ENCODE data around the gene RHEB. TPM values are rescaled to one million over a fixed set of nuclear protein-coding genes. Genes with fewer than 3 reads are reported as not detected.

Gene RHEB
- polyA plus RNA-seq, 1 of the 3 experiments (the other 2 are of a cell fraction), result 87.3 TPM

DNA sequence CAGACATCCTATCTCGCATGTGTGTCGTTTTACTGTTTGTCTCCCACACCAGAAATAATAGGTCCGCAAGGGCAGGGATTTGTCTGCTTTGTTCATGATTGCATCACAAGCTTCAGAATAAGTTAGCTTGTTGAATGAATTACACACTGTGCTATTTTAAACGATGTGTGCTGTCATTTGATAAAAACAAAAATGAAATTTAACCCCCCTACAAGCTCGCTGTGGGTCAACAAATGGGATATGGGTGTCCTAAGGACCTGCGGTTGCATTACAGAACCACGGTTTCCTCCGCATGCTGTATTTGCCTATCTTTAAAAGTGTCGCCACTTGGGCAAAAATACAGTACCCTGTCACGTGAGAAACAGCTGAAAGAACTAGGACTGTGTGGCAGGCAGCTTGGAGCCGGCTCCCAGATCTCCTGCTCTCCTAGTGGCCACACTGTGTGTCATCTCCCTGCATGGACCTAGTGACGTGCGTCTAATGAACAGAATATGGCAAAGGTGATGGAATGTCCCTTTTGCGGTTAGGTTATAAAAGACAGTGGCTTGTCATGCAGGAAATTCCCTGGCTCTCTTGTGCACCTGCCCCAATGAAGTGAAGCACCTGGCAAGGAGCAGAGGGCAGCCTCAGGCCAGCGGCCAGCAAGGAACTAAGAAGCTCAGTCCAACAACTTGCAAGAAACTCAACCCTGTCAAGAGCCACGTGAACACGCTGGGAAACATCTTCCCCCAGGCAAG, 46.9 kb downstream of the RHEB start:
- H2AFZ ChIP-seq (ENCODE audit: low read depth), result no peak overlapping the region
- H3K9ac ChIP-seq, result no peak overlapping the region
- no peaks in the 10 kb centered on the region for H3K9me2 ChIP-seq
- ChIA-PET CTCF (interaction anchor here (0.7 to 1.2 kb wide), 2 partner anchors 16 to 24 kb away, joined by 3 to 4 read pairs; no protein-coding TSS in a partner anchor), POLR2A (interaction anchor here (1.2 kb wide), 1 partner anchor 13 kb away, joined by 3 read pairs; no protein-coding TSS in a partner anchor)
- peaks cover 81% of the 10 kb centered on the region for H3K79me2 ChIP-seq (ENCODE audit: insufficient read depth)
- H3F3A ChIP-seq (replicated peaks; ENCODE audit: insufficient read depth), result peaks cover 8% of the 10 kb centered on the region
- no peak for DNase-seq
- H3K4me2 ChIP-seq, result no peak overlapping the region
- H3K9me3 ChIP-seq, result no peaks in the 10 kb centered on the region
- H3K4me3 ChIP-seq (ENCODE audit: low read depth in 2 of 2, low read length in 1 of 2), result no peak overlapping the region
- 0 out of 2 replicates have a peak, but pooled peaks cover 12% of the 10 kb centered on the region for H4K20me1 ChIP-seq (ENCODE audit: insufficient read depth)
- peaks cover 0 to 4% of the 10 kb centered on the region in 2 experiments; a peak in 1 of 4 replicates for H3K4me1 ChIP-seq (ENCODE audit: control insufficient read depth in 1 of 2, insufficient read depth in 2 of 2, low read depth in 1 of 2, low read length in 1 of 2)
- H3K27ac ChIP-seq (ENCODE audit: low read depth in 2 of 2, low read length in 1 of 2), result no peak overlapping the region
- WGBS (ENCODE audit: low lambda C conversion rate), result 90% methylated on average over 17 of the region's 17 CpGs
- no peak for TF ChIP-seq YY1 (IDR thresholded peaks at IDR 0.05; ENCODE audit: low read depth)
- TF ChIP-seq, protein P1, sequence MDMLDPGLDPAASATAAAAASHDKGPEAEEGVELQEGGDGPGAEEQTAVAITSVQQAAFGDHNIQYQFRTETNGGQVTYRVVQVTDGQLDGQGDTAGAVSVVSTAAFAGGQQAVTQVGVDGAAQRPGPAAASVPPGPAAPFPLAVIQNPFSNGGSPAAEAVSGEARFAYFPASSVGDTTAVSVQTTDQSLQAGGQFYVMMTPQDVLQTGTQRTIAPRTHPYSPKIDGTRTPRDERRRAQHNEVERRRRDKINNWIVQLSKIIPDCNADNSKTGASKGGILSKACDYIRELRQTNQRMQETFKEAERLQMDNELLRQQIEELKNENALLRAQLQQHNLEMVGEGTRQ (IDR thresholded peaks at IDR 0.05; ENCODE audit: borderline replicate concordance, low read depth, low read length), result no peak
- TF ChIP-seq, protein P2, sequence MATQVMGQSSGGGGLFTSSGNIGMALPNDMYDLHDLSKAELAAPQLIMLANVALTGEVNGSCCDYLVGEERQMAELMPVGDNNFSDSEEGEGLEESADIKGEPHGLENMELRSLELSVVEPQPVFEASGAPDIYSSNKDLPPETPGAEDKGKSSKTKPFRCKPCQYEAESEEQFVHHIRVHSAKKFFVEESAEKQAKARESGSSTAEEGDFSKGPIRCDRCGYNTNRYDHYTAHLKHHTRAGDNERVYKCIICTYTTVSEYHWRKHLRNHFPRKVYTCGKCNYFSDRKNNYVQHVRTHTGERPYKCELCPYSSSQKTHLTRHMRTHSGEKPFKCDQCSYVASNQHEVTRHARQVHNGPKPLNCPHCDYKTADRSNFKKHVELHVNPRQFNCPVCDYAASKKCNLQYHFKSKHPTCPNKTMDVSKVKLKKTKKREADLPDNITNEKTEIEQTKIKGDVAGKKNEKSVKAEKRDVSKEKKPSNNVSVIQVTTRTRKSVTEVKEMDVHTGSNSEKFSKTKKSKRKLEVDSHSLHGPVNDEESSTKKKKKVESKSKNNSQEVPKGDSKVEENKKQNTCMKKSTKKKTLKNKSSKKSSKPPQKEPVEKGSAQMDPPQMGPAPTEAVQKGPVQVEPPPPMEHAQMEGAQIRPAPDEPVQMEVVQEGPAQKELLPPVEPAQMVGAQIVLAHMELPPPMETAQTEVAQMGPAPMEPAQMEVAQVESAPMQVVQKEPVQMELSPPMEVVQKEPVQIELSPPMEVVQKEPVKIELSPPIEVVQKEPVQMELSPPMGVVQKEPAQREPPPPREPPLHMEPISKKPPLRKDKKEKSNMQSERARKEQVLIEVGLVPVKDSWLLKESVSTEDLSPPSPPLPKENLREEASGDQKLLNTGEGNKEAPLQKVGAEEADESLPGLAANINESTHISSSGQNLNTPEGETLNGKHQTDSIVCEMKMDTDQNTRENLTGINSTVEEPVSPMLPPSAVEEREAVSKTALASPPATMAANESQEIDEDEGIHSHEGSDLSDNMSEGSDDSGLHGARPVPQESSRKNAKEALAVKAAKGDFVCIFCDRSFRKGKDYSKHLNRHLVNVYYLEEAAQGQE (IDR thresholded peaks at IDR 0.05; ENCODE audit: low read depth, low read length), result no peak
- TF ChIP-seq RAD21 (IDR thresholded peaks at IDR 0.05; ENCODE audit: low read length), result no peak
- TF ChIP-seq RXRA (IDR thresholded peaks at IDR 0.05; ENCODE audit: borderline replicate concordance, low read depth), result no peak
- no peak for TF ChIP-seq RFX5 (IDR thresholded peaks at IDR 0.05; ENCODE audit: low read length)
- TF ChIP-seq JUND (IDR thresholded peaks at IDR 0.05), result no peak
- no peak for TF ChIP-seq EZH2phosphoT487 (IDR thresholded peaks at IDR 0.05; ENCODE audit: borderline replicate concordance, low read depth)
- H3K27me3 ChIP-seq (ENCODE audit: insufficient read depth), result no peaks in the 10 kb centered on the region
- peaks cover 70 to 87% of the 10 kb centered on the region in 2 experiments for H3K36me3 ChIP-seq (replicated peaks in 1 of 2; ENCODE audit: control insufficient read depth in 1 of 2, insufficient read depth in 2 of 2, low read length in 1 of 2)

DNA sequence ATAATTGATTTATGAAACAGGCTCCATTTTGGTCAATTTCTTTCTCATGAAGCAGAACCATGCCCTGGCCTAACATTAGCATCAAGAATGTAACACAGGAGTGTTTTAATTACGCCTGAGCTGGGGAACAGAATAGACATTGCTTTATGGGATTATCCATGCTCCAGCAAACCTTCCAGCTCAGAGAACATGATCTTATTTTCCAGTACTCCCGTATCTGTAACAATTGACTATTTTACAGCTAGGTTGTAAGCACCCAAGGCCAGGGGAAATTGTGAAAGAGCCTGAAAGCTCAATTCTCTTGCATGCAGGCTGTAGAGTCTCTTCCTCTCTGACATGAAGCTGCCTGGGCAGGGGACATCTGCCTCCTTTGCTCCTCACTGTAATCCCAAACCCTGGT, 49.0 kb downstream of the RHEB start:
- no peak overlapping the region for H3K9ac ChIP-seq
- no peak overlapping the region for H3K4me2 ChIP-seq
- ChIA-PET POLR2A (no interaction called here), CTCF (interaction anchor here (0.5 to 2.3 kb wide), 4 partner anchors 58 to 289 kb away, joined by 3 to 6 read pairs (median 4); no protein-coding TSS in a partner anchor)
- no peaks in the 10 kb centered on the region for H3K9me2 ChIP-seq
- peaks cover 60% of the 10 kb centered on the region for H3K79me2 ChIP-seq (ENCODE audit: insufficient read depth)
- no peak overlapping the region for H2AFZ ChIP-seq (ENCODE audit: low read depth)
- WGBS (ENCODE audit: low lambda C conversion rate), result 98% methylated on average over 2 of the region's 2 CpGs
- H3K27ac ChIP-seq (ENCODE audit: low read depth in 2 of 2, low read length in 1 of 2), result no peak overlapping the region
- peaks cover 8% of the 10 kb centered on the region for H3F3A ChIP-seq (replicated peaks; ENCODE audit: insufficient read depth)
- no peak for DNase-seq
- 0 out of 2 replicates have a peak, but pooled peaks cover 7% of the 10 kb centered on the region for H4K20me1 ChIP-seq (ENCODE audit: insufficient read depth)
- H3K9me3 ChIP-seq, result no peaks in the 10 kb centered on the region
- no peaks in the 10 kb centered on the region for H3K4me1 ChIP-seq (ENCODE audit: control insufficient read depth in 1 of 2, insufficient read depth in 2 of 2, low read depth in 1 of 2, low read length in 1 of 2)
- no peak overlapping the region for H3K4me3 ChIP-seq (ENCODE audit: low read depth in 2 of 2, low read length in 1 of 2)
- TF ChIP-seq MXI1 (IDR thresholded peaks at IDR 0.05; ENCODE audit: low read depth, low read length) (no peak), MEF2A (IDR thresholded peaks at IDR 0.05; ENCODE audit: borderline replicate concordance, low read depth) (no peak)
- H3K27me3 ChIP-seq (ENCODE audit: insufficient read depth), result no peaks in the 10 kb centered on the region
- peaks cover 68 to 83% of the 10 kb centered on the region in 2 experiments for H3K36me3 ChIP-seq (replicated peaks in 1 of 2; ENCODE audit: control insufficient read depth in 1 of 2, insufficient read depth in 2 of 2, low read length in 1 of 2)
